Neuronal stem cell (in vitro differentiated cells): ENCODE data around the gene BORCS8.
A peak's percentile ranks its signal among the peaks of the same experiment; 100 is the strongest.

Experiments
- DNase-seq: peaks from one replicate; pipeline ENCODE4 v3.0.0-alpha.2; 2013; ENCODE audit warnings: low spot score
- H2AFZ ChIP-seq: one replicate; pipeline ENCODE4 v1.6.1; 2013; ENCODE audit warnings: mild to moderate bottlenecking, low read length, inconsistent platforms
- H2AK5ac ChIP-seq: 2 replicates; pipeline ENCODE4 v1.6.1; 2013; ENCODE audit warnings: low read depth, mild to moderate bottlenecking, inconsistent platforms, low read length, moderate library complexity, mixed read lengths
- H2BK120ac ChIP-seq: 2 replicates; pipeline ENCODE4 v1.6.1; 2013; ENCODE audit warnings: low read depth, mild to moderate bottlenecking, inconsistent platforms, low read length, moderate library complexity, mixed read lengths
- H2BK12ac ChIP-seq: one replicate; pipeline ENCODE4 v1.6.1; 2013; ENCODE audit warnings: low read length, inconsistent platforms
- H2BK15ac ChIP-seq: 2 replicates; pipeline ENCODE4 v1.6.1; 2013; ENCODE audit warnings: mild to moderate bottlenecking, low read length, inconsistent platforms, mixed read lengths
- H2BK5ac ChIP-seq: one replicate; pipeline ENCODE4 v1.6.1; 2013; ENCODE audit warnings: inconsistent platforms, mild to moderate bottlenecking, low read length, moderate library complexity
- H3K14ac ChIP-seq: one replicate; pipeline ENCODE4 v1.6.1; 2013; ENCODE audit warnings: low read length, inconsistent platforms
- H3K18ac ChIP-seq: 2 replicates; pipeline ENCODE4 v1.6.1; 2013; ENCODE audit warnings: low read length, inconsistent platforms
- H3K23ac ChIP-seq: 2 replicates; pipeline ENCODE4 v1.6.1; 2013; ENCODE audit warnings: low read depth, mild to moderate bottlenecking, mixed read lengths, low read length, inconsistent platforms; ENCODE audit not compliant: poor library complexity
- H3K27ac ChIP-seq: replicated peaks from 3 replicates; pipeline ENCODE4 v1.5.1; 2013; ENCODE audit warnings: low read length, inconsistent platforms
- H3K27me3 ChIP-seq, 3 experiments: 2 replicates each; pipeline ENCODE4 v1.6.1; 2013; ENCODE audit warnings: low read length in 3 of 3, mild to moderate bottlenecking in 2 of 3, inconsistent platforms in 1 of 3, low read depth in 1 of 3, mixed read lengths in 1 of 3, moderate library complexity in 1 of 3; ENCODE audit not compliant: control insufficient read depth in 3 of 3, insufficient read depth in 3 of 3
- H3K36me3 ChIP-seq, 2 donors: replicated peaks in 1 of 2; 2 replicates each; pipeline ENCODE4 v1.6.1; 2013; ENCODE audit warnings: low read length in 2 of 2; ENCODE audit not compliant: control insufficient read depth in 2 of 2, insufficient read depth in 2 of 2
- H3K4ac ChIP-seq: 2 replicates; pipeline ENCODE4 v1.6.1; 2013; ENCODE audit warnings: inconsistent platforms, mild to moderate bottlenecking, low read length, moderate library complexity
- H3K4me1 ChIP-seq, 2 donors: 1 replicate in 1 of 2; 2 replicates in 1 of 2; pipeline ENCODE4 v1.6.1; 2013; ENCODE audit warnings: low read length in 2 of 2, low read depth in 1 of 2; ENCODE audit not compliant: control insufficient read depth in 2 of 2, insufficient read depth in 1 of 2
- H3K4me2 ChIP-seq: one replicate; pipeline ENCODE4 v1.6.1; 2013; ENCODE audit warnings: mild to moderate bottlenecking, low read length, inconsistent platforms; ENCODE audit not compliant: insufficient read depth, poor library complexity, severe bottlenecking
- H3K4me3 ChIP-seq, 2 donors: 2 replicates each; pipeline ENCODE4 v1.5.1; 2013; ENCODE audit warnings: low read length in 2 of 2, mild to moderate bottlenecking in 2 of 2, inconsistent platforms in 1 of 2, moderate library complexity in 1 of 2
- H3K79me1 ChIP-seq: one replicate; pipeline ENCODE4 v1.6.1; 2013; ENCODE audit warnings: low read depth, mild to moderate bottlenecking, inconsistent platforms, low read length, moderate library complexity
- H3K9ac ChIP-seq: one replicate; pipeline ENCODE4 v1.6.1; 2013; ENCODE audit warnings: mild to moderate bottlenecking, low read depth, low read length, inconsistent platforms; ENCODE audit not compliant: poor library complexity
- H3K9me3 ChIP-seq, 2 donors: replicated peaks in 1 of 2; 2 replicates each; pipeline versions ENCODE3 to v1.6.1; 2013; ENCODE audit warnings: low read length in 2 of 2, mild to moderate bottlenecking in 2 of 2, inconsistent platforms in 1 of 2, low read depth in 1 of 2, mixed read lengths in 1 of 2, moderate library complexity in 1 of 2; ENCODE audit not compliant: control insufficient read depth in 2 of 2, insufficient read depth in 1 of 2
- H4K8ac ChIP-seq: one replicate; pipeline ENCODE4 v1.6.1; 2013; ENCODE audit warnings: low read depth, mild to moderate bottlenecking, inconsistent platforms, low read length, moderate library complexity
- H4K91ac ChIP-seq: one replicate; pipeline ENCODE4 v1.6.1; 2013; ENCODE audit warnings: low read length, low read depth, mild to moderate bottlenecking, inconsistent platforms; ENCODE audit not compliant: poor library complexity
- WGBS, 2 donors: extraction: QIAGEN DNeasy Blood & Tissue Kit; methylation state at CpG; one replicate each; pipeline ENCODE4 v1.1.7; 2013; ENCODE audit warnings: missing lambda C conversion rate in 2 of 2, mixed read lengths in 1 of 2; ENCODE audit not compliant: insufficient read length in 2 of 2, insufficient replicate concordance in 1 of 2; ENCODE audit errors: extremely low coverage in 2 of 2; 5-methylcytosine and 5-hydroxymethylcytosine counted together

Gene BORCS8

DNA sequence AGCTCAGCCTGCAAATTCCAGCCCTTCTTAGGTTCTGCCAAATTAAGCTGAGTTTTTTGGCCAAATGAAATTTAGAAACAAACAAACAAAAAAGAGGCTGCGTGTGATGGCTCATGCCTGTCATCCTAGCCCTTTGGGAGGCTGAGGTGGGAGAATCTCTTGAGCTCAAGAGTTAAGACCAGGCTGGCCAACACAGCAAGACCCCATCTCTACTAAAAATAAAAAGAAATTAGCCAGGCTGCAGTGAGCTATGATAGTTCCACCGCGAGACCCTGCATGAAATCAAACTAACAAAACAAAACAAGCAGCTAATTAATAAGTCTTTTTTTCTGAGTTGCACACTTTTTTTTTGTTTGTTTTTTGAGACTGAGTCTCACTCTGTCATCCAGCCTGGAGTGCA, 37.7 kb upstream of the BORCS8 start:
- Histone ChIP-seq H3K27me3 (peaks cover 0 to 6% (median 0%) of the 10 kb centered on the region in 3 experiments), H3K23ac (no peak overlapping the region), H3K4me2 (no peak overlapping the region), H2AFZ (no peak overlapping the region), H3K14ac (no peak overlapping the region), H4K8ac (no peak overlapping the region), H3K4ac (no peak overlapping the region), H3K79me1 (peaks cover 3% of the 10 kb centered on the region), H3K9me3 (peaks cover 5 to 12% of the 10 kb centered on the region in 2 donors), H3K9ac (peak overlapping the region; percentile 60), H3K36me3 (peaks cover 0 to 56% of the 10 kb centered on the region in 2 donors), H3K4me3 (no peak overlapping the region), H4K91ac (no peak overlapping the region), H2AK5ac (no peak overlapping the region), H3K4me1 (peaks cover 0 to 1% of the 10 kb centered on the region in 2 donors), H2BK15ac (no peak overlapping the region), H3K27ac (no peak overlapping the region), H3K18ac (no peak overlapping the region), H2BK12ac (no peak overlapping the region), H2BK120ac (no peak overlapping the region), H2BK5ac (no peak overlapping the region)
- WGBS, 2 donors = no CpG with 5 or more reads among the region's 3 CpGs
- no peak for DNase-seq

DNA sequence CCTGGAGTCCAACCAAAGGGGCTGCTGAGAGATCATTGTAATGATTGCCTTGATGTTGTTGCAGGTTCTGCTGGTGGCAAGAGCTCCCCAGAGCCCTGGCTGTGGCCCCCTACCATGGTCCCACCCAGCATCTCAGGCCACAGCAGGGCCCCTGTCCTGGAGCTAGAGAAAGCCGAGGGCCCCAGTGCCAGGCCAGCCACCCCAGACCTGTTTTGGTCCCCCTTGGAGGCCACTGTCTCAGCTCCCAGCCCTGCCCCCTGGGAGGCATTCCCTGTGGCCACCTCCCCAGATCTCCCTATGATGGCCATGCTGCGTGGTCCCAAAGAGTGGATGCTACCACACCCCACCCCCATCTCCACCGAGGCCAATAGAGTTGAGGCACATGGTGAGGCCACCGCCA, 35.3 kb upstream of the BORCS8 start:
- Histone ChIP-seq H3K4me2 (no peak overlapping the region), H3K79me1 (peaks cover 6% of the 10 kb centered on the region), H3K27ac (no peak overlapping the region), H2BK15ac (no peak overlapping the region), H3K36me3 (peaks cover 0 to 60% of the 10 kb centered on the region in 2 donors), H3K4me3 (no peak overlapping the region), H3K9me3 (peaks cover 0 to 7% of the 10 kb centered on the region in 2 donors), H3K18ac (peak overlapping the region; percentile 13), H2BK12ac (peak overlapping the region; percentile 3), H2BK120ac (no peak overlapping the region), H4K91ac (no peak overlapping the region), H3K9ac (no peak overlapping the region), H2BK5ac (no peak overlapping the region), H3K27me3 (peaks cover 0 to 16% (median 0%) of the 10 kb centered on the region in 3 experiments), H2AK5ac (peak overlapping the region; percentile 21), H3K4ac (no peak overlapping the region), H4K8ac (peak overlapping the region; percentile 65), H2AFZ (no peak overlapping the region), H3K4me1 (peaks cover 0 to 1% of the 10 kb centered on the region in 2 donors), H3K14ac (no peak overlapping the region), H3K23ac (peak overlapping the region; percentile 65)
- no peak for DNase-seq
- no CpG with 5 or more reads among the region's 4 CpGs for WGBS, 2 donors

DNA sequence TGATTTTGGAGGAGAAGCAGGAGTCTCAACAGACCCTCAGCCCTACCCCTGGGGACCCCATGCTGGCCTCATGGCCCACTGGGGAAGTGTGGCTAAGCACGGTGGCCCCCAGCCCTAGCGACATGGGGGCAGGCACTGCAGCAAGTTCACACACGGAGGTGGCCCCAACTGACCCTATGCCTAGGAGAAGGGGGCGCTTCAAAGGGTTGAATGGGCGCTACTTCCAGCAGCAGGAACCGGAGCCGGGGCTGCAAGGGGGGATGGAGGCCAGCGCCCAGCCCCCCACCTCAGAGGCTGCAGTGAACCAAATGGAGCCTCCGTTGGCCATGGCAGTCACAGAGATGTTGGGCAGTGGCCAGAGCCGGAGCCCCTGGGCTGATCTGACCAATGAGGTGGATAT, 34.7 kb upstream of the BORCS8 start:
- H3K79me1 ChIP-seq = peaks cover 6% of the 10 kb centered on the region
- H4K8ac ChIP-seq = no peak overlapping the region
- H3K4ac ChIP-seq = no peak overlapping the region
- H2AFZ ChIP-seq = no peak overlapping the region
- H3K4me3 ChIP-seq = no peak overlapping the region
- no peak overlapping the region for H2BK120ac ChIP-seq
- no peak overlapping the region for H3K14ac ChIP-seq
- H4K91ac ChIP-seq = no peak overlapping the region
- peak overlapping the region; percentile 58 for H2BK12ac ChIP-seq
- no peak overlapping the region for H3K18ac ChIP-seq
- H3K27ac ChIP-seq = no peak overlapping the region
- no peak overlapping the region for H2AK5ac ChIP-seq
- no CpG with 5 or more reads among the region's 10 CpGs for WGBS, 2 donors
- peaks cover 0 to 65% of the 10 kb centered on the region in 2 donors for H3K36me3 ChIP-seq
- DNase-seq = no peak
- peak overlapping the region; percentile 75 for H2BK5ac ChIP-seq
- peaks cover 0 to 1% of the 10 kb centered on the region in 2 donors for H3K4me1 ChIP-seq
- no peak overlapping the region for H3K23ac ChIP-seq
- H3K4me2 ChIP-seq = no peak overlapping the region
- peaks cover 0 to 16% (median 0%) of the 10 kb centered on the region in 3 experiments for H3K27me3 ChIP-seq
- H3K9ac ChIP-seq = no peak overlapping the region
- peaks cover 0 to 7% of the 10 kb centered on the region in 2 donors for H3K9me3 ChIP-seq
- no peak overlapping the region for H2BK15ac ChIP-seq

DNA sequence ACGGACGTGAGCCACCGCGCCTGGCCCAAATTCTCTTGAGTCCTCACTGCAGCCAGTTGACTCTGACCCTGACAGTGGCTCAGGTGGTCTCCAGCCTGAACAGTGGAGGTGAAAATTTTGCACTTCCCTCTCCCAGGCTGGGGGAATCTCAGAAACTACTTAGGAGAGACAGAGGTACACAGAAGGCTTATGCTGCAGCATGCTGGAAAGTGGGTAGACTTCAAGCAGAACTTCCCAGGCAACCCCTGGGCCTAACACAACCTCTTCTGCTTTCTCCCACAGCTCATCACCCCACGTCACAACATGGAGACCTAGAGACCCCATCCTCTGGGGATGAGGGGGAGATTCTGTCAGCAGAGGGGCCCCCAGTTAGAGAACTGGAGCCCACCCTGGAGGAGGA, 34.3 kb upstream of the BORCS8 start:
- Histone ChIP-seq H4K8ac (no peak overlapping the region), H3K27ac (no peak overlapping the region), H3K4me1 (peaks cover 0 to 1% of the 10 kb centered on the region in 2 donors), H3K9me3 (peaks cover 0 to 7% of the 10 kb centered on the region in 2 donors), H3K9ac (no peak overlapping the region), H3K14ac (no peak overlapping the region), H2BK15ac (no peak overlapping the region), H3K4me3 (no peak overlapping the region), H3K23ac (no peak overlapping the region), H3K79me1 (peaks cover 6% of the 10 kb centered on the region), H4K91ac (no peak overlapping the region), H3K4ac (no peak overlapping the region), H3K4me2 (no peak overlapping the region), H3K36me3 (peaks cover 0 to 66% of the 10 kb centered on the region in 2 donors), H2BK12ac (no peak overlapping the region), H3K27me3 (peaks cover 0 to 16% (median 0%) of the 10 kb centered on the region in 3 experiments), H2BK120ac (no peak overlapping the region), H2AFZ (no peak overlapping the region), H2BK5ac (peak overlapping the region; percentile 75), H2AK5ac (no peak overlapping the region), H3K18ac (no peak overlapping the region)
- no CpG with 5 or more reads among the region's 5 CpGs for WGBS, 2 donors
- no peak for DNase-seq
